Panc1 (cell line): ENCODE results near the gene DNAJC2.

ENCODE experiments used
- POLR2AphosphoS5 ChIP-seq: IDR thresholded peaks from 2 replicates; pipeline ENCODE4 v1.6.1; 2012; ENCODE audit warnings: mild to moderate bottlenecking, low read depth, low read length, moderate library complexity
- TF ChIP-seq, protein P1 (sequence below): fragments of 450-650 bp; IDR thresholded peaks from 2 replicates; pipeline ENCODE4 v1.5.1; 2017; ENCODE audit warnings: mild to moderate bottlenecking

GRCh38 chr7:103349805-103350204, 5.2 kb upstream of the DNAJC2 start:
- TF ChIP-seq POLR2AphosphoS5: no peak
- TF ChIP-seq, protein P1, sequence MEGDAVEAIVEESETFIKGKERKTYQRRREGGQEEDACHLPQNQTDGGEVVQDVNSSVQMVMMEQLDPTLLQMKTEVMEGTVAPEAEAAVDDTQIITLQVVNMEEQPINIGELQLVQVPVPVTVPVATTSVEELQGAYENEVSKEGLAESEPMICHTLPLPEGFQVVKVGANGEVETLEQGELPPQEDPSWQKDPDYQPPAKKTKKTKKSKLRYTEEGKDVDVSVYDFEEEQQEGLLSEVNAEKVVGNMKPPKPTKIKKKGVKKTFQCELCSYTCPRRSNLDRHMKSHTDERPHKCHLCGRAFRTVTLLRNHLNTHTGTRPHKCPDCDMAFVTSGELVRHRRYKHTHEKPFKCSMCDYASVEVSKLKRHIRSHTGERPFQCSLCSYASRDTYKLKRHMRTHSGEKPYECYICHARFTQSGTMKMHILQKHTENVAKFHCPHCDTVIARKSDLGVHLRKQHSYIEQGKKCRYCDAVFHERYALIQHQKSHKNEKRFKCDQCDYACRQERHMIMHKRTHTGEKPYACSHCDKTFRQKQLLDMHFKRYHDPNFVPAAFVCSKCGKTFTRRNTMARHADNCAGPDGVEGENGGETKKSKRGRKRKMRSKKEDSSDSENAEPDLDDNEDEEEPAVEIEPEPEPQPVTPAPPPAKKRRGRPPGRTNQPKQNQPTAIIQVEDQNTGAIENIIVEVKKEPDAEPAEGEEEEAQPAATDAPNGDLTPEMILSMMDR: no peak
